KMS-11 (cell line): Measurements from ENCODE around the gene CTBP1.

Source experiments
- H2AFZ ChIP-seq: fragments of 200-600 bp; sonication (generic); 2 replicates; pipeline ENCODE4 v1.6.1; 2016; ENCODE audit warnings: antibody characterized with exemption, mixed run types, low read depth
- H3K27ac ChIP-seq: fragments of 200-600 bp; sonication (generic); 2 replicates; pipeline ENCODE4 v1.6.1; 2016; ENCODE audit warnings: mild to moderate bottlenecking, mixed run types
- H3K27me3 ChIP-seq: fragments of 200-600 bp; sonication (generic); 2 replicates; pipeline ENCODE4 v1.6.1; 2017; ENCODE audit warnings: mild to moderate bottlenecking, low read depth, mixed run types, moderate library complexity; ENCODE audit not compliant: insufficient read depth
- H3K36me3 ChIP-seq: fragments of 200-600 bp; sonication (generic); 2 replicates; pipeline ENCODE4 v1.6.1; 2017; ENCODE audit warnings: mild to moderate bottlenecking, mixed run types; ENCODE audit not compliant: insufficient read depth
- H3K4me1 ChIP-seq: fragments of 200-600 bp; sonication (generic); 2 replicates; pipeline ENCODE4 v1.6.1; 2016; ENCODE audit warnings: mild to moderate bottlenecking, low read depth, mixed run types; ENCODE audit not compliant: poor library complexity, severe bottlenecking
- H3K4me2 ChIP-seq: fragments of 200-600 bp; sonication (generic); 2 replicates; pipeline ENCODE4 v1.7.0; 2016; ENCODE audit warnings: mild to moderate bottlenecking, mixed run types
- H3K4me3 ChIP-seq: fragments of 200-600 bp; sonication (generic); IDR thresholded peaks from 2 replicates; pipeline ENCODE4 v1.6.1; 2017; ENCODE audit warnings: low read depth, low read length, mixed read lengths; ENCODE audit not compliant: insufficient read depth
- H3K79me2 ChIP-seq: fragments of 200-600 bp; sonication (generic); 2 replicates; pipeline ENCODE4 v1.6.1; 2016; ENCODE audit warnings: low read depth, mixed run types; ENCODE audit not compliant: insufficient read depth
- H3K9ac ChIP-seq: fragments of 200-600 bp; sonication (generic); 2 replicates; pipeline ENCODE4 v1.6.1; 2016; ENCODE audit warnings: mild to moderate bottlenecking, mixed run types
- H4K20me1 ChIP-seq: fragments of 200-600 bp; sonication (generic); 2 replicates; pipeline ENCODE4 v1.6.1; 2016; ENCODE audit warnings: mild to moderate bottlenecking, mixed run types; ENCODE audit not compliant: insufficient read depth
- TF ChIP-seq, protein P1 (sequence below): fragments of 200-600 bp; sonication (generic); conservative IDR thresholded peaks from 2 replicates; pipeline ENCODE4 v1.6.1; 2017; ENCODE audit warnings: low read depth, mild to moderate bottlenecking, antibody characterized with exemption, low read length, moderate library complexity, mixed read lengths

Gene CTBP1

DNA sequence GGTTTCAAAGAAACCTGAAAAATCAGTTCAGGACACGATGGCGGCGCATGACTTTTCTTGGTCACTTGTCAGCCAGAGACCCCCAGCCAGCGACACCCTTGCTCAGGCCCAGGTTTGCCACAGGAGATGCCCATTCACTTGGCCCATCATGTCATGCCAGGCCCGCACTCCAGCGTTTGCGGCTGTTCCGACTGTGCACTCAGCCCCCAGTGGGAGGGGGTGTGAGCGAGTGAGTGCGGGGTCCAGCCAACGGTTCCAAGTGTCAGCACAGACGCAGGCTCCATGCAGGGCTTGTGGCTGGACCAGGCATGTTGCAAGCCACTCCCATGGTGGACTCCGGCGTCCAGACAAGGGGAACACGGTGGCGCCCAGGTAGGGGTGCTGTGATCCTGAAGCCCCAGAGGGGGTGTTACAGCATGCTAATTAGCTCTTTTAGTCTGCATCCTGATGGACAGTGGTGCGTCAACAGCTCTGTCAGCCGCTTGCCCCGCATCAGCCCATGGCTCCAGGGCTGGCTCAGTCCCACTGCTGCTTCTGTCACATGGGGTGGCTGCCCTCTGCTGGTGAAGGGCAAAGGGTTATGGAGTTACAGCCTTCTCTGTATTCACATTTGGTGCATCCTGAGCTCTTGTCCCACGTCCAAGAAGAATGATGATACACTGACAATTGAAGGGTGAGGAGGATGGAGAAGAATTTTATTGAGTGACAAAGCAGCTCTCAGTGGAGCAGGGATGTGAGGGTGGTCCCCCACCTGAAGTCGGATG lies 37.0 kb upstream of the CTBP1 start:
- Histone ChIP-seq H3K79me2 (peaks cover 10% of the 10 kb centered on the region; the same call in 1 of the 2 replicates), H3K4me3 (no peak overlapping the region), H4K20me1 (no peaks in the 10 kb centered on the region), H3K36me3 (no peaks in the 10 kb centered on the region), H3K4me1 (peaks cover 2% of the 10 kb centered on the region), H3K27me3 (no peaks in the 10 kb centered on the region), H2AFZ (no peak overlapping the region), H3K4me2 (no peak overlapping the region), H3K9ac (no peak overlapping the region), H3K27ac (no peak overlapping the region)
- TF ChIP-seq, protein P1, sequence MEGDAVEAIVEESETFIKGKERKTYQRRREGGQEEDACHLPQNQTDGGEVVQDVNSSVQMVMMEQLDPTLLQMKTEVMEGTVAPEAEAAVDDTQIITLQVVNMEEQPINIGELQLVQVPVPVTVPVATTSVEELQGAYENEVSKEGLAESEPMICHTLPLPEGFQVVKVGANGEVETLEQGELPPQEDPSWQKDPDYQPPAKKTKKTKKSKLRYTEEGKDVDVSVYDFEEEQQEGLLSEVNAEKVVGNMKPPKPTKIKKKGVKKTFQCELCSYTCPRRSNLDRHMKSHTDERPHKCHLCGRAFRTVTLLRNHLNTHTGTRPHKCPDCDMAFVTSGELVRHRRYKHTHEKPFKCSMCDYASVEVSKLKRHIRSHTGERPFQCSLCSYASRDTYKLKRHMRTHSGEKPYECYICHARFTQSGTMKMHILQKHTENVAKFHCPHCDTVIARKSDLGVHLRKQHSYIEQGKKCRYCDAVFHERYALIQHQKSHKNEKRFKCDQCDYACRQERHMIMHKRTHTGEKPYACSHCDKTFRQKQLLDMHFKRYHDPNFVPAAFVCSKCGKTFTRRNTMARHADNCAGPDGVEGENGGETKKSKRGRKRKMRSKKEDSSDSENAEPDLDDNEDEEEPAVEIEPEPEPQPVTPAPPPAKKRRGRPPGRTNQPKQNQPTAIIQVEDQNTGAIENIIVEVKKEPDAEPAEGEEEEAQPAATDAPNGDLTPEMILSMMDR: 0 out of 2 replicates have a peak, but pooled peaks have one; percentile 22

DNA sequence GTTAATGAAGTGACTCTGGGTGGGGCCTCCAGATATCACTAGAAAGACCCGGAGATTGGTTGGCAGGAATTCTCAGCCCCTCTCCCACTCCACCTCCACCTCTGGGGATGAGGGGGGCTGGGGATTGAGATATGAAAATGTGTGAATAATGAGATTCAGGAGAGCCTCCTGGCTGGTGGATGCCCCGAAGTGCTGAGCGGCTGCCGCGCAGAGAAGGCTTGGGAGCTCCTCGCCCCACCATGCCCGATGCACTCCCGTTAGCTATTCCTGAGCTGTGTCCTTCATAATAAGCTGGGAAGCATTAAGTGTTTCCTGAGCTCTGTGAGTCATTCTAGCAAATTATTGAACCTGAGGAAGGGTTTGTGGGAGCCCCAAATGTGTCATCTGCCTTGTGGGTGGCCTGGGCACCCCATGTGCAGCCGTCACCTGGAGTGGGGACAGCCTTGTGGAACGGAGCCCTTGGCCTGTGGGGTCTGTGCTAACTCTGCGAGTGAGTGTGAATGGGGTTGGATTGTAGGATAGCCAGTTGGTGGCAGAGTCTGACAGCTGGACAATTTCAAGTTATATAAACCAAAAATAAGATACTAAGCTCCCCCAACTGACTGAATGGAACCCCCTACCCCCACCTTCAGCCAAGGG lies 36.3 kb upstream of the CTBP1 start:
- TF ChIP-seq, protein P1: no peak
- H3K4me1 ChIP-seq: no peaks in the 10 kb centered on the region
- H3K36me3 ChIP-seq: no peaks in the 10 kb centered on the region

DNA sequence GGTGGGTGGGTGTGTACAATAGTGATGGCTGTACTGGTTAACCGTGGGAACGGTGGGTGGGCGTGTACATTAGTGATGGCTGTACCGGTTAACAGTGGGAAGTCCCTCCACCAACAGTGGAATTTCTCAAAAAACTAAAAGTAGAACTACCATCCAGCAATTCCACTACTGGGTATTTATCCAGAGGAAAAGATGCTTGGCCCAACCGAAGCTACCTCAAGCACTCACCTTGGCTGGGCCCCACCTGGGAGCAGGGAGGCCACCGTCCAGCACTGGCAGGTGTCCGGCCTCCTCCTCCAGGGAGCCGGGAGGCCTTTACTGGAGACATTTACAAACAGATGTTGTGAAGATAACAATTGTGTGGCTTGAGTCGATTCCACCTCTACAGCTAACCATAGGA lies 34.8 kb upstream of the CTBP1 start:
- Histone ChIP-seq H3K4me2 (no peak overlapping the region), H3K4me3 (no peak overlapping the region), H3K4me1 (no peaks in the 10 kb centered on the region), H3K27me3 (no peaks in the 10 kb centered on the region), H2AFZ (no peak overlapping the region), H3K27ac (no peak overlapping the region), H3K79me2 (no peaks in the 10 kb centered on the region), H3K36me3 (no peaks in the 10 kb centered on the region), H4K20me1 (no peaks in the 10 kb centered on the region), H3K9ac (no peak overlapping the region)
- TF ChIP-seq, protein P1: no peak

More for the DNA sequence above, 36.3 kb upstream of the CTBP1 start:
- H4K20me1 ChIP-seq: no peaks in the 10 kb centered on the region
- no peak overlapping the region for H3K4me2 ChIP-seq
- H2AFZ ChIP-seq: no peak overlapping the region
- H3K79me2 ChIP-seq: peaks cover 3% of the 10 kb centered on the region; the same call in 1 of the 2 replicates
- no peak overlapping the region for H3K27ac ChIP-seq
- no peaks in the 10 kb centered on the region for H3K27me3 ChIP-seq
- H3K9ac ChIP-seq: no peak overlapping the region
- no peak overlapping the region for H3K4me3 ChIP-seq

DNA sequence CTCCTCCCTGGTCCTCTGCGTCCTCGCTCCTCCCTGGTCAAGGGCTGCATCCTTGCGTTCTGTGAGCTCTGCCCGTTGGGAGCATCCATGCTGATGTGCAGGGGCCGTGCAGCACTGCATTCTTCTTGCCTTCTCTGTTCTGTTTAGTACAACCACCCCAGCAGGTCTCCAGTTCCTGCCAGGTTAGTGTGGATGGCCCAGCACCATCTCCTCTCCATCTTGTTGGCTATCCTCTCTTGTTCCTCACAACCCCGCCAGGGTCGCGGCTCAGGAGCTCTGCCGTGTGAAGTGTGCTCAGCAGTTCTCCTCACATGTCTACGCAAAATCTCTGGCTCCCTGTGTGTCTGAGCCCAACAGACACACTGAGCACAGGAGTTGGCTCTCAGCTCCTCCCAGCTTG lies 30.3 kb upstream of the CTBP1 start:
- Histone ChIP-seq H3K4me1 (no peaks in the 10 kb centered on the region), H3K4me2 (no peak overlapping the region), H3K36me3 (no peaks in the 10 kb centered on the region), H4K20me1 (no peaks in the 10 kb centered on the region), H3K27me3 (no peaks in the 10 kb centered on the region), H2AFZ (no peak overlapping the region), H3K9ac (no peak overlapping the region), H3K79me2 (no peaks in the 10 kb centered on the region), H3K4me3 (no peak overlapping the region), H3K27ac (no peak overlapping the region)
- TF ChIP-seq, protein P1: no peak
